HepG2 (cell line): ENCODE measurements around the gene CEP83. TPM values are rescaled to one million over a fixed set of nuclear protein-coding genes. Genes with fewer than 3 reads are reported as not detected.

Experiments used
- ARNT2 ChIP-seq: sonication (generic); formaldehyde crosslinking; IDR thresholded peaks from 2 replicates; pipeline ENCODE4 v1.8.0; 2022; ENCODE audit warnings: mild to moderate bottlenecking, low read depth, missing genetic modification reagents, moderate library complexity
- DNMT3B ChIP-seq: conservative IDR thresholded peaks from 2 replicates; pipeline ENCODE4 v1.6.1; 2016; ENCODE audit warnings: missing biosample characterization, control low read depth
- FOXA3 ChIP-seq: IDR thresholded peaks from 2 replicates; pipeline ENCODE4 v1.6.1; 2016; ENCODE audit warnings: missing genetic modification reagents, missing compliant biosample characterization
- HES4 ChIP-seq: sonication (generic); formaldehyde crosslinking; IDR thresholded peaks from 2 replicates; pipeline ENCODE4 v1.9.0; 2021; ENCODE audit warnings: mild to moderate bottlenecking, missing genetic modification reagents, borderline replicate concordance
- HOXA5 ChIP-seq: sonication (generic); formaldehyde crosslinking; IDR thresholded peaks from 2 replicates; pipeline ENCODE4 v1.4.0; 2020; ENCODE audit warnings: missing genetic modification reagents
- KDM5A ChIP-seq: fragments of 200-600 bp; sonication (generic); IDR thresholded peaks from 2 replicates; pipeline ENCODE4 v1.7.0; 2018; ENCODE audit warnings: antibody characterized with exemption, mild to moderate bottlenecking, low read length, borderline replicate concordance
- PHF20 ChIP-seq: sonication (generic); formaldehyde crosslinking; IDR thresholded peaks from 2 replicates; pipeline ENCODE4 v1.5.0; 2020; ENCODE audit warnings: mild to moderate bottlenecking, missing genetic modification reagents
- PHF21A ChIP-seq: sonication (generic); formaldehyde crosslinking; IDR thresholded peaks from 2 replicates; pipeline ENCODE4 v1.5.0; 2020; ENCODE audit warnings: mild to moderate bottlenecking, missing genetic modification reagents
- PLRG1 ChIP-seq: fragments of 450-650 bp; conservative IDR thresholded peaks from 2 replicates; pipeline ENCODE4 v1.6.1; 2016
- RFX3 ChIP-seq: IDR thresholded peaks from 2 replicates; pipeline ENCODE4 v1.6.1; 2016; ENCODE audit warnings: missing biosample characterization, missing genetic modification reagents
- SETDB1 ChIP-seq: sonication (generic); formaldehyde crosslinking; IDR thresholded peaks from 2 replicates; pipeline ENCODE4 v1.5.1; 2020; ENCODE audit warnings: missing genetic modification reagents, mild to moderate bottlenecking, borderline replicate concordance
- THAP7 ChIP-seq: sonication (generic); formaldehyde crosslinking; IDR thresholded peaks from 2 replicates; pipeline ENCODE4 v1.8.1; 2023; ENCODE audit warnings: mild to moderate bottlenecking, missing genetic modification reagents
- ZBTB4 ChIP-seq: sonication (generic); formaldehyde crosslinking; IDR thresholded peaks from 2 replicates; pipeline ENCODE4 v1.4.0; 2020; ENCODE audit warnings: missing genetic modification reagents, mild to moderate bottlenecking, borderline replicate concordance
- ZNF251 ChIP-seq: sonication (generic); formaldehyde crosslinking; IDR thresholded peaks from 2 replicates; pipeline ENCODE4 v1.9.0; 2021; ENCODE audit warnings: mild to moderate bottlenecking, missing genetic modification reagents
- ZNF44 ChIP-seq: sonication (generic); formaldehyde crosslinking; IDR thresholded peaks from 2 replicates; pipeline ENCODE4 v1.5.1; 2020; ENCODE audit warnings: mild to moderate bottlenecking, missing genetic modification reagents
- ZNF605 ChIP-seq: sonication (generic); formaldehyde crosslinking; IDR thresholded peaks from 2 replicates; pipeline ENCODE4 v1.8.0; 2022; ENCODE audit warnings: mild to moderate bottlenecking, missing genetic modification reagents
- ZNF660 ChIP-seq: sonication (generic); formaldehyde crosslinking; IDR thresholded peaks from 2 replicates; pipeline ENCODE4 v1.5.1; 2020; ENCODE audit warnings: mild to moderate bottlenecking, low read depth, missing genetic modification reagents, borderline replicate concordance
- ZNF724P ChIP-seq: sonication (generic); formaldehyde crosslinking; IDR thresholded peaks from 2 replicates; pipeline ENCODE4 v1.8.0; 2022; ENCODE audit warnings: missing genetic modification reagents, borderline replicate concordance
- ZNF761 ChIP-seq: sonication (generic); formaldehyde crosslinking; conservative IDR thresholded peaks from 2 replicates; pipeline ENCODE4 v1.4.0; 2020; ENCODE audit warnings: mild to moderate bottlenecking, missing genetic modification reagents
- ZNF766 ChIP-seq: sonication (generic); formaldehyde crosslinking; IDR thresholded peaks from 2 replicates; pipeline ENCODE4 v1.5.0; 2020; ENCODE audit warnings: missing genetic modification reagents, borderline replicate concordance
- polyA plus RNA-seq, 8 experiments: library from polyadenylated mRNA; depleted of rRNA in 3 of 8; stranded (reverse) in 7 of 8; unstranded in 1 of 8; fragments of >200 nt; fragmentation: Illumina TruSeq in 4 of 8; extraction: Trizol in 4 of 8; gene quantifications; 2 replicates each; pipeline versions ENCODE4 v1.2.1 to v1.2.3, GENCODE V29; 2011 to 2016; ENCODE audit warnings: low read depth in 4 of 8, missing spikeins in 1 of 8, mixed read lengths in 1 of 8; ENCODE audit not compliant: insufficient read depth in 1 of 8
- total RNA-seq, 5 experiments: library from RNA; depleted of rRNA; stranded (reverse); fragments of >200 nt; fragmentation: Illumina TruSeq; extraction: Trizol; gene quantifications; 2 replicates each; pipeline ENCODE4 v1.2.3, GENCODE V29; 2016; ENCODE audit warnings: low read depth in 1 of 5
- TF ChIP-seq, protein P1 (sequence below): sonication (generic); formaldehyde crosslinking; IDR thresholded peaks from 2 replicates; pipeline ENCODE4 v1.5.1; 2020; ENCODE audit warnings: missing genetic modification reagents, mild to moderate bottlenecking, borderline replicate concordance
- TF ChIP-seq, protein P2 (sequence below): sonication (generic); formaldehyde crosslinking; IDR thresholded peaks from 2 replicates; pipeline ENCODE4 v1.8.0; 2022; ENCODE audit warnings: low read depth, missing genetic modification reagents

Gene CEP83
- total and polyA plus RNA-seq, 2 of the 13 experiments (the other 11 are each of a cell fraction or from before 2014, with no cell fraction given): 6.2 to 19.2 TPM

- TF ChIP-seq DNMT3B (CRISPR knock-in tag) (0 out of 2 replicates have a peak, but pooled peaks have one; percentile 21), HOXA5 (CRISPR knock-in tag) (peak; percentile 29; the same call in 1 of the 2 replicates), ZBTB4 (peak; percentile 56; the same call in 1 of the 2 replicates), KDM5A (no peak), ZNF44 (CRISPR knock-in tag) (no peak; the same call in 1 of the 2 replicates), ZNF761 (0 out of 2 replicates have a peak, but pooled peaks have one; percentile 32), ZNF660 (CRISPR knock-in tag) (no peak), HES4 (CRISPR knock-in tag) (peak; percentile 93), RFX3 (CRISPR knock-in tag) (no peak), THAP7 (peak; percentile 19; the same call in 1 of the 2 replicates), ZNF766 (peak; percentile 77), PLRG1 (no peak), ZNF724P (peak; percentile 91; the same call in 1 of the 2 replicates), ZNF605 (peak; percentile 89), PHF21A (CRISPR knock-in tag) (no peak; the same call in 1 of the 2 replicates), FOXA3 (CRISPR knock-in tag) (0 out of 2 replicates have a peak, but pooled peaks have one; percentile 42), ZNF251 (CRISPR knock-in tag) (no peak), ARNT2 (CRISPR knock-in tag) (no peak; the same call in 1 of the 2 replicates), PHF20 (CRISPR knock-in tag) (peak; percentile 74), SETDB1 (CRISPR knock-in tag) (no peak)
- TF ChIP-seq, protein P1, sequence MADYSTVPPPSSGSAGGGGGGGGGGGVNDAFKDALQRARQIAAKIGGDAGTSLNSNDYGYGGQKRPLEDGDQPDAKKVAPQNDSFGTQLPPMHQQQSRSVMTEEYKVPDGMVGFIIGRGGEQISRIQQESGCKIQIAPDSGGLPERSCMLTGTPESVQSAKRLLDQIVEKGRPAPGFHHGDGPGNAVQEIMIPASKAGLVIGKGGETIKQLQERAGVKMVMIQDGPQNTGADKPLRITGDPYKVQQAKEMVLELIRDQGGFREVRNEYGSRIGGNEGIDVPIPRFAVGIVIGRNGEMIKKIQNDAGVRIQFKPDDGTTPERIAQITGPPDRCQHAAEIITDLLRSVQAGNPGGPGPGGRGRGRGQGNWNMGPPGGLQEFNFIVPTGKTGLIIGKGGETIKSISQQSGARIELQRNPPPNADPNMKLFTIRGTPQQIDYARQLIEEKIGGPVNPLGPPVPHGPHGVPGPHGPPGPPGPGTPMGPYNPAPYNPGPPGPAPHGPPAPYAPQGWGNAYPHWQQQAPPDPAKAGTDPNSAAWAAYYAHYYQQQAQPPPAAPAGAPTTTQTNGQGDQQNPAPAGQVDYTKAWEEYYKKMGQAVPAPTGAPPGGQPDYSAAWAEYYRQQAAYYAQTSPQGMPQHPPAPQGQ (CRISPR knock-in tag): no peak
- TF ChIP-seq, protein P2, sequence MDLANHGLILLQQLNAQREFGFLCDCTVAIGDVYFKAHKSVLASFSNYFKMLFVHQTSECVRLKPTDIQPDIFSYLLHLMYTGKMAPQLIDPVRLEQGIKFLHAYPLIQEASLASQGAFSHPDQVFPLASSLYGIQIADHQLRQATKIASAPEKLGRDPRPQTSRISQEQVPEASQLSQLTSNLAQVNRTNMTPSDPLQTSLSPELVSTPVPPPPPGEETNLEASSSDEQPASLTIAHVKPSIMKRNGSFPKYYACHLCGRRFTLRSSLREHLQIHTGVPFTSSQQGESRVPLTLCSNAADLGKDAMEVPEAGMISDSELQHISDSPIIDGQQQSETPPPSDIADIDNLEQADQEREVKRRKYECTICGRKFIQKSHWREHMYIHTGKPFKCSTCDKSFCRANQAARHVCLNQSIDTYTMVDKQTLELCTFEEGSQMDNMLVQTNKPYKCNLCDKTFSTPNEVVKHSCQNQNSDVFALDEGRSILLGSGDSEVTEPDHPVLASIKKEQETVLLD: peak; percentile 91
Observed at GRCh38 chr12:94459728-94460615, at the start of gene CEP83 (continued).
